HCT116 (cell line): Measurements from ENCODE around the gene FAM43B. TPM values are rescaled to one million over a fixed set of nuclear protein-coding genes. Genes with fewer than 3 reads are reported as not detected.

Experiments used
- ATAC-seq: fragments of 200-7000 bp; cut with Tn5 transposase; 2 replicates; pipeline ENCODE4 v1.9.1; 2020; ENCODE audit warnings: mild to moderate bottlenecking, moderate library complexity
- BruUV-seq: library from RNA; stranded (reverse); fragments of 400-500 nt; replicated peaks from 2 replicates; lab custom pipeline; 2021; lab: Mats Ljungman, UMichigan
- CTCF ChIA-PET: fragments of 300-600 bp; sonication (Branson Sonifier 250); formaldehyde crosslinking; loops from one replicate; lab custom pipeline; 2021; ENCODE audit warnings: antibody characterized with exemption; lab: Charles Lee
- POLR2A ChIA-PET: fragments of 300-600, 350-600 bp; sonication (Branson Sonifier 250); formaldehyde crosslinking; loops from one replicate; lab custom pipeline; 2021; ENCODE audit warnings: antibody characterized with exemption; lab: Charles Lee
- RAD21 ChIA-PET, 2 experiments: fragments of 300-600 bp; sonication (Branson Sonifier 250); formaldehyde crosslinking; loops; one replicate each; lab custom pipeline; 2023; ENCODE audit warnings: low total read pairs in 2 of 2; ENCODE audit not compliant: uncharacterized antibody in 2 of 2, unreplicated experiment in 2 of 2, low non-redundant PET in 1 of 2; lab: Charles Lee
- DNase-seq: peaks from one replicate; pipeline ENCODE4 v3.0.0-alpha.2; 2010; ENCODE audit warnings: low read depth, low spot score
- H2AFZ ChIP-seq: fragments of 200-600 bp; shearing (Covaris generic), sonication (generic); 2 replicates; pipeline ENCODE4 v1.6.1; 2017; ENCODE audit warnings: low read depth, mixed run types, mixed read lengths, antibody characterized with exemption, low read length; ENCODE audit not compliant: poor library complexity, severe bottlenecking
- H3K27ac ChIP-seq: 2 replicates; pipeline ENCODE4 v1.5.1; 2012; ENCODE audit warnings: low read depth, low read length
- H3K27me3 ChIP-seq: fragments of 200-600 bp; sonication (generic); 2 replicates; pipeline ENCODE4 v1.6.1; 2016; ENCODE audit warnings: mixed run types, low read length, mixed read lengths; ENCODE audit not compliant: insufficient read depth
- H3K36me3 ChIP-seq, 2 experiments: fragments of 200-500 bp in 1 of 2; fragments of 200-600 bp in 1 of 2; sonication (Bioruptor generic) in 1 of 2; sonication (generic) in 1 of 2; 2 replicates each; pipeline versions ENCODE4 v1.5.1 to v1.6.1; 2014 to 2016; ENCODE audit warnings: low read length in 2 of 2, inconsistent platforms in 1 of 2, mixed read lengths in 1 of 2, mixed run types in 1 of 2; ENCODE audit not compliant: insufficient read depth in 2 of 2, control insufficient read depth in 1 of 2
- H3K4me1 ChIP-seq, 2 experiments: fragments of 200-600 bp in 1 of 2; sonication (generic) in 1 of 2; 2 replicates each; pipeline versions ENCODE4 v1.5.1 to v1.6.1; 2012 to 2017; ENCODE audit warnings: low read length in 2 of 2, inconsistent platforms in 1 of 2, mild to moderate bottlenecking in 1 of 2, mixed read lengths in 1 of 2, mixed run types in 1 of 2, moderate library complexity in 1 of 2; ENCODE audit not compliant: insufficient read depth in 2 of 2, control insufficient read depth in 1 of 2
- H3K4me2 ChIP-seq: fragments of 200-600 bp; sonication (generic); 2 replicates; pipeline ENCODE4 v1.6.1; 2017; ENCODE audit warnings: mixed run types, low read length, mixed read lengths
- H3K4me3 ChIP-seq, 2 experiments: fragments of 200-600 bp in 1 of 2; sonication (generic) in 1 of 2; replicated peaks in 1 of 2; 2 replicates each; pipeline ENCODE4 v1.5.1; 2011 to 2016; ENCODE audit warnings: low read length in 2 of 2, control low read depth in 1 of 2, low read depth in 1 of 2, mild to moderate bottlenecking in 1 of 2, mixed read lengths in 1 of 2, mixed run types in 1 of 2
- H3K79me2 ChIP-seq: fragments of 200-600 bp; sonication (generic); 2 replicates; pipeline ENCODE4 v1.6.1; 2017; ENCODE audit warnings: mild to moderate bottlenecking, mixed run types, low read length, moderate library complexity, mixed read lengths; ENCODE audit not compliant: insufficient read depth
- H3K9ac ChIP-seq: fragments of 200-600 bp; sonication (generic); 2 replicates; pipeline ENCODE4 v1.6.1; 2016; ENCODE audit warnings: low read length, mixed read lengths
- H3K9me2 ChIP-seq: fragments of 200-600 bp; sonication (generic), shearing (Covaris generic); 2 replicates; pipeline ENCODE4 v1.6.1; 2017; ENCODE audit warnings: mixed run types, mild to moderate bottlenecking, moderate library complexity; ENCODE audit not compliant: insufficient read depth
- H3K9me3 ChIP-seq, 2 experiments: fragments of 200-500 bp in 1 of 2; fragments of 200-600 bp in 1 of 2; sonication (Bioruptor generic) in 1 of 2; sonication (generic) in 1 of 2; 2 replicates each; pipeline ENCODE4 v1.6.1; 2014 to 2017; ENCODE audit warnings: low read length in 2 of 2, mixed read lengths in 2 of 2, inconsistent platforms in 1 of 2, low read depth in 1 of 2, mild to moderate bottlenecking in 1 of 2, mixed run types in 1 of 2, moderate library complexity in 1 of 2; ENCODE audit not compliant: control insufficient read depth in 1 of 2, insufficient read depth in 1 of 2
- H4K20me1 ChIP-seq: fragments of 200-600 bp; sonication (generic), shearing (Covaris generic); 2 replicates; pipeline ENCODE4 v1.6.1; 2017; ENCODE audit warnings: mixed run types, mild to moderate bottlenecking, moderate library complexity; ENCODE audit not compliant: insufficient read depth
- CEBPB ChIP-seq: IDR thresholded peaks from 2 replicates; pipeline ENCODE4 v1.6.1; 2012; ENCODE audit warnings: low read depth
- EGR1 ChIP-seq: IDR thresholded peaks from 2 replicates; pipeline ENCODE4 v1.6.1; 2012; ENCODE audit warnings: low read depth
- ELF1 ChIP-seq: IDR thresholded peaks from 2 replicates; pipeline ENCODE4 v1.6.1; 2012; ENCODE audit warnings: low read depth, borderline replicate concordance
- EZH2 ChIP-seq: fragments of 200-600 bp; sonication (generic); IDR thresholded peaks from 2 replicates; pipeline ENCODE4 v1.6.1; 2017; ENCODE audit warnings: antibody characterized with exemption, mixed run types
- EZH2phosphoT487 ChIP-seq: fragments of 200-600 bp; IDR thresholded peaks from 2 replicates; pipeline ENCODE4 v1.6.1; 2018; ENCODE audit warnings: antibody characterized with exemption, borderline replicate concordance
- FOSL1 ChIP-seq: IDR thresholded peaks from 2 replicates; pipeline ENCODE4 v1.6.1; 2012; ENCODE audit warnings: low read depth
- JUND ChIP-seq: IDR thresholded peaks from 2 replicates; pipeline ENCODE4 v1.6.1; 2012
- MAX ChIP-seq: IDR thresholded peaks from 2 replicates; pipeline ENCODE4 v1.6.1; 2012
- POLR2A ChIP-seq: IDR thresholded peaks from 2 replicates; pipeline ENCODE4 v1.7.0; 2011; ENCODE audit warnings: borderline replicate concordance; ENCODE audit not compliant: insufficient read depth, insufficient read length; ENCODE audit errors: extremely low read depth
- REST ChIP-seq: IDR thresholded peaks from 2 replicates; pipeline ENCODE4 v1.6.1; 2012; ENCODE audit warnings: low read depth
- SIN3A ChIP-seq: IDR thresholded peaks from 2 replicates; pipeline ENCODE4 v1.6.1; 2012; ENCODE audit warnings: low read depth
- SP1 ChIP-seq: IDR thresholded peaks from 2 replicates; pipeline ENCODE4 v1.6.1; 2012; ENCODE audit warnings: low read depth
- SRF ChIP-seq: IDR thresholded peaks from 2 replicates; pipeline ENCODE4 v1.6.1; 2012; ENCODE audit warnings: low read depth
- YY1 ChIP-seq: IDR thresholded peaks from 2 replicates; pipeline ENCODE4 v1.6.1; 2011; ENCODE audit warnings: low read length, low read depth, moderate library complexity, mild to moderate bottlenecking; ENCODE audit not compliant: insufficient replicate concordance; ENCODE audit errors: extremely low read depth
- ZFX ChIP-seq: fragments of 450-650 bp; IDR thresholded peaks from 2 replicates; pipeline ENCODE4 v1.6.1; 2017
- ZNF274 ChIP-seq: fragments of 200-500 bp; sonication (Bioruptor generic); IDR thresholded peaks from 2 replicates; pipeline ENCODE4 v1.6.1; 2014; ENCODE audit warnings: mild to moderate bottlenecking, low read depth, low read length, inconsistent platforms
- intact Hi-C: fragments of 100-400 bp; cut with micrococcal nuclease; formaldehyde crosslinking; loops from 2 replicates; pipeline ENCODE4 v1.10.0; 2022
- total RNA-seq: library from RNA; stranded (reverse); gene quantifications from one replicate; pipeline ENCODE4 v1.2.1, GENCODE V29; 2021; ENCODE audit not compliant: unreplicated experiment
- TF ChIP-seq, protein P1 (sequence below): IDR thresholded peaks from 2 replicates; pipeline ENCODE4 v1.6.1; 2011; ENCODE audit warnings: mild to moderate bottlenecking, low read length, moderate library complexity; ENCODE audit not compliant: insufficient replicate concordance; ENCODE audit errors: extremely low read depth
- TF ChIP-seq, protein P2 (sequence below), 3 experiments: fragments of 200-600 bp in 1 of 3; sonication (generic) in 1 of 3; IDR thresholded peaks in 2 of 3; conservative IDR thresholded peaks in 1 of 3; 2 replicates each; pipeline ENCODE4 v1.5.1; 2012 to 2017; ENCODE audit warnings: low read depth in 2 of 3, low read length in 2 of 3, antibody characterized with exemption in 1 of 3, borderline replicate concordance in 1 of 3, control low read depth in 1 of 3, mild to moderate bottlenecking in 1 of 3, mixed read lengths in 1 of 3, mixed run types in 1 of 3, moderate library complexity in 1 of 3; ENCODE audit not compliant: insufficient read depth in 1 of 3
- TF ChIP-seq, protein P3 (sequence below): IDR thresholded peaks from 2 replicates; pipeline ENCODE4 v1.6.1; 2012

FAM43B gene
- total RNA-seq, 1 experiment from 2014 or later = not detected

- no peak overlapping the region for H3K27ac ChIP-seq
- POLR2A ChIA-PET = no interaction called here
- no peaks in the 10 kb centered on the region for H3K4me1 ChIP-seq
- RAD21 ChIA-PET = no interaction called here
- H3K79me2 ChIP-seq = no peaks in the 10 kb centered on the region
- H3K36me3 ChIP-seq = no peaks in the 10 kb centered on the region
- no peaks in the 10 kb centered on the region for H4K20me1 ChIP-seq
- ATAC-seq (no peak), DNase-seq (no peak)
- no peak overlapping the region for H3K4me2 ChIP-seq
- H3K9me3 ChIP-seq = no peaks in the 10 kb centered on the region
- BruUV-seq = no TSS peak
- no peak overlapping the region for H3K4me3 ChIP-seq
- no peaks in the 10 kb centered on the region for H3K27me3 ChIP-seq
- TF ChIP-seq EGR1 (no peak), JUND (no peak), YY1 (no peak), REST (no peak), ZFX (no peak), SRF (no peak), FOSL1 (no peak), MAX (no peak), ELF1 (no peak), SIN3A (no peak), ZNF274 (no peak), SP1 (no peak), EZH2phosphoT487 (no peak), POLR2A (no peak), EZH2 (no peak), CEBPB (no peak)
- TF ChIP-seq, protein P1, sequence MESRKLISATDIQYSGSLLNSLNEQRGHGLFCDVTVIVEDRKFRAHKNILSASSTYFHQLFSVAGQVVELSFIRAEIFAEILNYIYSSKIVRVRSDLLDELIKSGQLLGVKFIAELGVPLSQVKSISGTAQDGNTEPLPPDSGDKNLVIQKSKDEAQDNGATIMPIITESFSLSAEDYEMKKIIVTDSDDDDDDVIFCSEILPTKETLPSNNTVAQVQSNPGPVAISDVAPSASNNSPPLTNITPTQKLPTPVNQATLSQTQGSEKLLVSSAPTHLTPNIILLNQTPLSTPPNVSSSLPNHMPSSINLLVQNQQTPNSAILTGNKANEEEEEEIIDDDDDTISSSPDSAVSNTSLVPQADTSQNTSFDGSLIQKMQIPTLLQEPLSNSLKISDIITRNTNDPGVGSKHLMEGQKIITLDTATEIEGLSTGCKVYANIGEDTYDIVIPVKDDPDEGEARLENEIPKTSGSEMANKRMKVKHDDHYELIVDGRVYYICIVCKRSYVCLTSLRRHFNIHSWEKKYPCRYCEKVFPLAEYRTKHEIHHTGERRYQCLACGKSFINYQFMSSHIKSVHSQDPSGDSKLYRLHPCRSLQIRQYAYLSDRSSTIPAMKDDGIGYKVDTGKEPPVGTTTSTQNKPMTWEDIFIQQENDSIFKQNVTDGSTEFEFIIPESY = no peak
- TF ChIP-seq, protein P2, sequence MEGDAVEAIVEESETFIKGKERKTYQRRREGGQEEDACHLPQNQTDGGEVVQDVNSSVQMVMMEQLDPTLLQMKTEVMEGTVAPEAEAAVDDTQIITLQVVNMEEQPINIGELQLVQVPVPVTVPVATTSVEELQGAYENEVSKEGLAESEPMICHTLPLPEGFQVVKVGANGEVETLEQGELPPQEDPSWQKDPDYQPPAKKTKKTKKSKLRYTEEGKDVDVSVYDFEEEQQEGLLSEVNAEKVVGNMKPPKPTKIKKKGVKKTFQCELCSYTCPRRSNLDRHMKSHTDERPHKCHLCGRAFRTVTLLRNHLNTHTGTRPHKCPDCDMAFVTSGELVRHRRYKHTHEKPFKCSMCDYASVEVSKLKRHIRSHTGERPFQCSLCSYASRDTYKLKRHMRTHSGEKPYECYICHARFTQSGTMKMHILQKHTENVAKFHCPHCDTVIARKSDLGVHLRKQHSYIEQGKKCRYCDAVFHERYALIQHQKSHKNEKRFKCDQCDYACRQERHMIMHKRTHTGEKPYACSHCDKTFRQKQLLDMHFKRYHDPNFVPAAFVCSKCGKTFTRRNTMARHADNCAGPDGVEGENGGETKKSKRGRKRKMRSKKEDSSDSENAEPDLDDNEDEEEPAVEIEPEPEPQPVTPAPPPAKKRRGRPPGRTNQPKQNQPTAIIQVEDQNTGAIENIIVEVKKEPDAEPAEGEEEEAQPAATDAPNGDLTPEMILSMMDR (IDR thresholded peaks at IDR 0.05 in 2 of 3, conservative IDR thresholded peaks at IDR 0.05 in 1 of 3; ENCODE audit: borderline replicate concordance in 1 of 3, insufficient read depth in 1 of 3, low read depth in 2 of 3, low read length in 2 of 3) = no peak
- TF ChIP-seq, protein P3, sequence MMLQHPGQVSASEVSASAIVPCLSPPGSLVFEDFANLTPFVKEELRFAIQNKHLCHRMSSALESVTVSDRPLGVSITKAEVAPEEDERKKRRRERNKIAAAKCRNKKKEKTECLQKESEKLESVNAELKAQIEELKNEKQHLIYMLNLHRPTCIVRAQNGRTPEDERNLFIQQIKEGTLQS = no peak
- CTCF ChIA-PET = no interaction called here
- intact Hi-C loops = no loop called here
- no peaks in the 10 kb centered on the region for H3K9me2 ChIP-seq
- H2AFZ ChIP-seq = no peak overlapping the region
- H3K9ac ChIP-seq = no peak overlapping the region
Observed at GRCh38 chr1:20555758-20556120, 3.4 kb downstream of the FAM43B start.
